IMR-90 (cell line): ENCODE data around the gene RIPK4.

Source experiments
- CTCF ChIP-seq: conservative IDR thresholded peaks from 2 replicates; pipeline ENCODE4 v1.5.1; 2012; ENCODE audit warnings: mild to moderate bottlenecking, low read depth, low read length, improper control_type of control experiment
- MXI1 ChIP-seq: IDR thresholded peaks from 2 replicates; pipeline ENCODE4 v1.6.1; 2012; ENCODE audit warnings: low read depth, mild to moderate bottlenecking, low read length, moderate library complexity, borderline replicate concordance
- NFE2L2 ChIP-seq: fragments of 150-350 bp; IDR thresholded peaks from 2 replicates; pipeline ENCODE4 v1.6.1; 2016; ENCODE audit warnings: low read depth, mild to moderate bottlenecking, low read length
- POLR2A ChIP-seq: IDR thresholded peaks from 2 replicates; pipeline ENCODE4 v1.6.1; 2012; ENCODE audit warnings: mild to moderate bottlenecking, low read depth, low read length
- RAD21 ChIP-seq: IDR thresholded peaks from 2 replicates; pipeline ENCODE4 v1.6.1; 2012; ENCODE audit warnings: low read length, improper control_type of control experiment
- USF2 ChIP-seq: fragments of 150-350 bp; IDR thresholded peaks from 2 replicates; pipeline ENCODE4 v1.6.1; 2017; ENCODE audit warnings: mild to moderate bottlenecking, antibody characterized with exemption, low read length, low read depth

GRCh38 chr21:41759926-41760325 is 6.9 kb downstream of the RIPK4 start:
- TF ChIP-seq RAD21 (no peak), CTCF (no peak), MXI1 (no peak), USF2 (no peak), POLR2A (no peak), NFE2L2 (no peak)
